Measurements from ENCODE around the gene IVNS1ABP.

The IVNS1ABP gene

DNA sequence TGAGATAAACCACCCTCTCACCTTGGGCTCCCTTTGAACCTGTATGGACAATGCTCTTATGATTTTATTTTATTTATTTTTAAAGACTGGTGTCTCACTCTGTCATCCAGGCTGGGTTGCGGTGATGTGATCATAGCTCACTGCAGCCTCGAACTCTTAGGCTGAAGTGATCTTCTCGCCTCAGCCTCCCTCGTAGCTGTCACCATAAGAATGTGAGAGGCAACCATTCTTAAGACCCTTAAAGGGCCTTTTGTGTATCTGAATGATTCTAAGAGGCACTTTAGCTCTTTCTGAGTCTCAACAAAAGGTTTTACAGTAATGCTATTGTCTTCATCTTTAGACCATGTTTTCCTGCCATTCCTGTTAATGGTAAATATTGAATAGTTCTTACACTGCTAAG lies 67.0 kb downstream of the IVNS1ABP start:
- no peak for DNase-seq

DNA sequence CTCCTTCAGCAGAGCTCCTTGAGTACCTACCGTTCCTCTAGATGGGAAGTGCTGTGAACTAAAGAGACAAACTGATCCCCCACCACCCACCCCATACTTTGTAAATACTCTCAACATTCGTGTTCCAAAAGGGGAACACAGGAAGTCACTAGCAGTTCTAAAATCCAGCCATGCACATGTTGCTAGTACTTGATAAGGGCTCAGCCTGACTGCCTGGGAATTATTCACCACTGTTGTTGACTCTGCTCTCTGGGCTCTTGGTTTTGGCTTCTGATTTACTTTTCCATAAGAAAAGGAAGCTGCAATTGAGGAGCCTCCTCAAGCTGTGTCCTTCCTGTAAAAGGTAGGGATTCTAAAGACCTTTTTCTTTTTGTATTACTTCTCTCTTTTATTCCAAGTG lies 67.5 kb downstream of the IVNS1ABP start:
- DNase-seq, result no peak
